Central memory CD4-positive, alpha-beta T cell (primary cell): ENCODE measurements around the gene NRG3.
"Not testable (repeated sequence)": the region's sequence is repeated elsewhere in the genome, so short reads cannot be mapped to it uniquely, and the experiment has no call there.

ENCODE experiments used
- DNase-seq: peaks from one replicate; pipeline ENCODE4 v3.0.0; 2022

NRG3 gene

DNA sequence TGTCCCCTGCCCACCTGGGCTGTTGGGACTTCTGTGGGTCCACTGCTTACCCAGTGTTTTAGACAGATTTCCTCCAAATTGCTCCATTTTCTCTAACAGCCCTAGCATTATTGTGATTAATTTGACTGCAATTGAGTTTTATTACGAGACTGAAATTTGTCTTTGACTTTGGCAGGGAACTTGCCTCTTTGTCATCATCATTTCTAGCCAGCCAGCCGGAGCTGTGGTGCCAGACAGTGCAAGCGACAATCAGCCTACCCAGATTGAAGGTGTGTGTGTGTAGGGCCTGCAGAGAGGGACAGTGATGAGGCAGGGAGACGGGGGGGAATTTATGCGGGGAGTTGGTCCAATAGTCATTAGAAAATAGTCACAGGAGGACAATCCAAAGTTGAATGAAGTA, 743.0 kb downstream of the NRG3 start:
- no peak for DNase-seq

DNA sequence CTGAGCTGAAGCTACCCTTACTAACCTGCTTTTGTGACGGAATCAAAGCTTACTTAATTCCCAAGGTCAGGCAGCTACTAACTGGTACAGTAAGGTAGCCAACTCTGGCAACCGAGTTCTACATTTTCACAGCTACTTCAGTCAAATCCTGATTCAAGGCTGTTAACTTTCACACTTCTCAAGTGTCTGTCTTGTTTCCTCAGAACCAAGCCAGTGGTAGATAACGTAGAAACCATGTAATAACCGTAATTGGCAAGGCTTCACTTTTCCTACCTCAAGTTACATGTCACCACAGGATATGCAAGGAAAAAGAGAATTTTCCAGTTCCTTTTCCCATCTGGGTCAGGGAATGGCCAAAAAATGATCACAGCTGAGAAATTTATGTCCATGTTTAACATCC, 746.7 kb downstream of the NRG3 start:
- no peak for DNase-seq

DNA sequence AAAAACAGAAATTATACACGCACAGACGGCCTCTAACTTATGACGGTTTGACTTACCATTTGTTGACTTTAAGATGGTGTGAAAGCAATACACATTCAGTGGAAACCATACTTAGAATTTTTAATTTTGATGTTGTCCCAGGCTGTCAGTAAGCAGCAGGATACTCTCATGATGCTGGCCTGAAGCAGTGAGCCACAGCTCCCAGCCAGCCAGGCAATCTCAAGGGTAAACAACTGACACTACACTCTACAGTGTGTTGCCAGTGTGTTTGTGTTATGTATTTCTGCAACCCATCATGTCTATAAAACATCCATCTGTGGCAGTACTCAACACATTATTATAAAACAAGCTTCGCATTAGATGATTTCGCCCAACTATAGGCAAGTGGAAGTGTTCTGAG, 747.5 kb downstream of the NRG3 start:
- DNase-seq: no peak

DNA sequence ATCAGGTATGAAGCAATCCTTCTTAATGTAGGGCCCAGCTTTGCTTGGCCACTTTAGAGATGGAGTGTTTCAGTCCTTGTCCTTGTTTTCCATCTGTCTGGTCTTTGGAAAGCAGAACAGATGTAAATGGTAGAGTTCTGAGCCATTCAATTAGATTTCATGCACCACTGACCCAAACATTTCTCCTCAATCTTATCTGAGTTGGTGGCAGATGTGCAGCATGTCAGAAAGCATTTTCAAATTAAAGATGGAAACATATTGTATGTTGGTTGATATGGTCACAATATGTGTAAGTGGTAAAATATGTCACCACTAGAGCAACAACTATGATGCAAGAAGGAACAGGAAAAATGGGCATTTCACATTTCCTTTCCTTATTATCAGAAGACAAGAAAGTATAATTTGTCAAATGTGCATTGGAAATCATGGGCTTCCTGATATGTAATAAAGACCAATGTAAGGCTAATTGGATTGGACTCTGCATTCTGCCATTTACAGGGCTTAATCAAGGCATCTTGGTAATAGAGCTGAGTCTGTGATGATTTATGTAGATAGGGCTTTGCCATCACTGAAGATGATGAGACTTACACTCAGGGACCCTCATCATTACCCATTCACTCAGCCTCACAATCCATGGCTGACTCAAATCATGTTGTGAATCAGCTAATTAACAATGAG, 750.7 kb downstream of the NRG3 start:
- DNase-seq: no peak

DNA sequence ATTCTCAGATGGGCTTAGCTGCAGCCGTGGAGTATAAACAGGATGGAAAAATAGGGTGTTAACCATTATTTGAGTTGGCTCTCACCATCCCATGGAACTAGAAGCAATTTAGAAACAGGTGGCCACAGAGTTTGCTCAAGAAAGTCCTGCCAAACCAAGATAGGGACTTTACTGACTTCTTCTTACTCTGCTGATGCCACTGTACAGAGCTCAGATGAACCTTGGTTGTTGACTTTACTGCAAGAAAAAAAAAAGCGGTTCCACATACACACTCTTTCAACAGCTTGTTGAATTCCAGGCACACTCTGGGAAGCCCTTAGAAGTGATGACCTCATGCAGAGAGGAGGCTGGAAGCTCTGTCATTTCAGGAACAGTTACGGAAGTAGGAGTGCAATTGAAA, 753.4 kb downstream of the NRG3 start:
- DNase-seq: no peak

DNA sequence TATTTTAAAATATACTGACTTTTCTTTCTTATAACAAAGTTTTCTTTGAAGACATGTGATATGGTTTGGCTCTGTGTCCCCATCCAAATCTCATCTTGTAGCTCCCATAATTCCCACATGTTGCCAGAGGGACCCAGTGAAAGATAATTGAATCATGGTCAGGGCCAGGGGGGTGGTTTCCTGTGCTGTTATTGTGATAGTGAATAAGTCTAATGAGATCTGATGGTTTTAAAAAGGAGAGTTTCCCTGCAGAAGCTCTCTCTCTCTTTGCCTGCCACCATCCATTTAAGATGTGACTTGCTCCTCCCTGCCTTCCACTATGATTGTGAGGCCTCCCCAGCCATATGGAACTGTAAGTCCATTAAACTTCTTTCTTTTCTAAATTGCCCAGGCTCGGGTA, 768.1 kb downstream of the NRG3 start:
- DNase-seq: no peak

DNA sequence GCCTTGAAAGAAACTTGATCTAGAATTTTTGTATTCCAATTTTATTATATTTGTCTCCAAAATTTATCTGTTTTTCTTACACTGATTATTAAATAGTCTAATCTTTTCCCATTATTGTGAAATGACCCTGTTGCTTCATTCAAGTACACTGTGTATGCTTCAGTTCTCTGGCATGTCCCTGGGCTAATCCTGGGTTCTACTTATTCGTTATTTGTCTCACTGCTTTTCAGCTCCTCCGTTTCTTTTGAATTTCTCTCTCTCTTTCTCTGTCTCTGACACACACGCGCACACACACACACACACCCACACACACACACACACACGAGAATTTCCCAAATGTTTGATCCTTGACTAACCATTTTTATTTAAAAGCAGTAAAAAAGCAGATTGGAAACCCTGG, 768.6 kb downstream of the NRG3 start:
- DNase-seq: no peak

DNA sequence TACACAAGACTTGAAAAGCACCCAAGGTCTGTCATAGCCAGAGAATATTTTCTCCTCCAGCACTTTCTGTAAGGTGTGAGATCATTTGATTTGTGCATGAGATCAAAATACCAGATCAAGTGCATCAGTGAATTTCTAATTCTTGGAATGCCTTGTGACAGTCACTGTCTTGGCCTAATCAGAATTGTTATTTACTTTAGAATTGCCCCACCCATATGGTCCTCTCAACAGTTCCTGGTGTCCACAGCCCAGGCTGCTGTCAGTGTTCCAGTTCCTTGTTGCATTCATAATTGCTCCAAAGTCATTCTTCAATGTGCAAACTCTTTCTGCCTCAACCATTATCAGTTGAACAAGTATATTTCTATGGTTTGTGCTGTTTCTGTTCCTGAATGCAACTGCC, 770.2 kb downstream of the NRG3 start:
- no peak for DNase-seq

DNA sequence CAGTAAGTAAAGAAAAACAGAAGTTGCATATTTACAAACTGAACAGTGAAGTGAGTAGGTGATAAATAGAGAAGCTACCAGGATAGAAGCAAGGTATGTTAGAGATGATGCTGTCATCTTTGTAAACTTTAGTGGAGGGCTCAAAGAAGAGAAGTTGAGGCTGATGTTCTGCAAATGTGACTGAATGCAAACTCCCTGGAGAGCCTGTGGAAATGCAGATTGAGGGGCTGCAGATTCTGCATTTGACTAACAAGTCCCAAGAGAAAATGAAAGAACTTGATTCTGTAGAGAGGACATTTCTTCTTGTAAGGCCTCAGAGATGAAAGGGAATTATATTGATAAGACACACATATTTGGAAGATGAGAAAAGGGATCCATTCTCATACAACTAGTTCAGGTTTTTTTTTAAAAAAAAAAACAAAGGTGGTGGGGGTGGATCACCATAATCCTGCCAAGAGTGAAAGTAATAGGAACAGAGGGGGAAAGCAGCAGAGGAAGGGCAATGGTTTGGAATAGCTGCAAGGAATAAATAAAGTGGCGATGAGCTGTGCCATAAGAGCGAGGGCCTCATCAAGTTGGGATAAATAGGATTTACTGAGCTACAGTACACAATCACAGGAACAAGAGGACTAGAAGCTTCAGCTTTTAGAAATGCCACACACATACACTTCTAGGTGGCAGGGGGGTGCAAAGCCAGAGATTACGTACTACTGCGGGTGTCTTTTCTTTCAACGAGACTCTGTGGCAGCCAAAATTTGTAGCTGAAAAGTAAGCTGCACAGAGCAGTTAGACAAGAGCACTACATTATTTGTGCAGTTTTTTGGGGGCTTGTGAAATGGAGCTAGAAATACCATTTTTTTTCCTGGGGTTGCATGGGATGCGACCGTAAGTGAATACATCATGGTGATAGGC, 778.5 kb downstream of the NRG3 start:
- no peak for DNase-seq

DNA sequence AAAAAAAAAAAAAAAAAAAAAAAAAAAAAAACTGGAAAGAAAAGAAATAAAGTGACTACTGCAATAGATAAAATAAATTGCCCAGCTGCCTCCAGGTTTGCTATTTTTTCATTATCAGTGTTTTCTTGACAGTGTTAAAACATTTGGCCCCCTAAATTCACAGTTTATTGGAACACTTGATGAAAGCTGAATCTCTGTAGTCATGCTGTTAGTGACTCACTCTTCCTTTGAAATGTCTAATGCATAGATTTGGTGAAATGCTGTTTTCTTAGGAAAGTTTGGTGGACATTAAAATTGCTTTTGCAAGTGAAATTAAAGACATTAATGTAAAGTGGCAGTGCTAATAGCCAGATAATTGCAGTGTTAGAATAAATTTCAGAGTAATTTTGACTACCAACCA, 785.2 kb downstream of the NRG3 start:
- no peak for DNase-seq

DNA sequence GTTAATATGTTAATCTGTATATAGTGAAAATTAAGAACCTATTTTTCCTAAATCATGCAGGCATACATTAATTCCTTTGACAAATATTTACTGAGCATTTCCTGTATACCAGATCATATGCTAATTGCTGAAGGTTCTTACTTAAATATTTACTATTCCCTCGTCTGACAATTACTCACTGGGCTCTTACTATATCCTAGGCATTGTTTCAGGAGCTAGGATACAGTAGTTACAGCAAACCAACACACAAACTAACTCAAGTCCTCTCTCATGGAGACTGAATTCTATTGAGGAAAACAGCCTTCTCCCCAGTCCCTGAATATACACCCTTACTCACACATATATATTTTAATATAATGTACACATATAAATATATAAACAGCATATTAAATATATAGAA, 786.0 kb downstream of the NRG3 start:
- DNase-seq: no peak

DNA sequence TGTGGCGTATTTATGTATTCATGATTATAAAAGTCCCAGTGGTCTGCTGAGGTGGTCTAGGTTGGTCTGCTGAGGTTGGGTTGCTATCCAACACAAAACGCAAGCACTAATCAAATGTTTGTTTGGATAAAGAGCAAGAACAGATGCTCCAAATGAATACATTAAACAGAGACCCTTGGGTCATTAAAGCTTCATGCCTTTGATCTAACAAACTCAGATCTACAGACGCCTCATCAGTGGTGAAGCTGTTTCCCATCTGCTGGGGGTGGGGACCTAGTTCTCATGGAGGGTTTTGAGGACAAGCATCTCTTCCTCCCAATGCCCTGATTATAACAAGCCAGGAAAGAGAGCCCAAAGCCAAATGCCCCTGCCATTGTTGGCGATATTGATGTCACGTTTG, 786.7 kb downstream of the NRG3 start:
- DNase-seq: no peak

DNA sequence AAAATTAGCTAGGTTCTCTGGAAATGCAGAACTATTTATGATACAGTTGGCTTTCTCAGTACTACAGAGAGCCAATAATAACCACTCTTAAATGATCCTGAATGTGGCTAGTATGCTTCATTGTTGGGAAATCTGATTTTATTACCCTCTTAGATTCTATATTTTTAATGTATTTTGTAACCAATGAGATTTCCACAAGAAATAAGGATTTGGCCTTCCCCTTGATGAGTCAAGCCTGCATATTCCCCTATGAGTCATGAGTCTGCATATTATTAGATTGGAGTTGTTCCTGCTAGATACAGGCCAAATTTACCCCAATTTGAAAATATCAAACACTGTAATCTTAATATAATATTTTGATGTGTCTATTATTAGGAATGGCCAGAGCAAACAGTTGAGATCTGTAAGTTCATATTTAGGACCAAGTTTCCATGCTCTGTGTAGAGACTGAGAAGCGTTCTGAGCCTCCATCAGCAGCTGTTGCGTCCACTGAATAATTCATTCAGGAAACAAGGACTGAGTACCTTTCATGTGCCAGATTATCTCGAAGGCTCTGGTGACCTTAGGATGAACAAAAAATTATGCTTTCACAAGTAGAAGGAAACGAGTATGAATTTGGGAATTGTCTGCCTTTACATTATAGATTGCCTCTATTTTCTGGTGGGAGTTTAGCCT, 793.4 kb downstream of the NRG3 start:
- no peak for DNase-seq

DNA sequence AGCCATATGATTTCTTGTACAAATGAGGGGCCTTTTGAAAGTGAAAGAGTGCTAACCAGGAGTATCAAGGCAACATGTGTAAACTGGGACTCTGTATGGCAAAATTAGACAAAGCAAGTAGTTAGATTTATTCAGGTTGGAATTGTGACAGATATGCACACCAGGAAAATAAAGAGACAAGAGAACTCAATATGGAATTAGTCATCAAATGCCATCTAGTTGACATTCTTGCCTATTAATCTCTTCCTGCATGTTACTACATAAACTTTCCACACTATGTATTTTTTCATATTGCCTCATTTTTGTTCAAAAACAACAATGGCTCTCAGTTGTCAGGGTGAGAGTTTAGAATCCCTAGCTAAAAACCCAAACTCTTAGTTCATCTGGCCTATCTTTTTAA, 799.0 kb downstream of the NRG3 start:
- DNase-seq: no peak

DNA sequence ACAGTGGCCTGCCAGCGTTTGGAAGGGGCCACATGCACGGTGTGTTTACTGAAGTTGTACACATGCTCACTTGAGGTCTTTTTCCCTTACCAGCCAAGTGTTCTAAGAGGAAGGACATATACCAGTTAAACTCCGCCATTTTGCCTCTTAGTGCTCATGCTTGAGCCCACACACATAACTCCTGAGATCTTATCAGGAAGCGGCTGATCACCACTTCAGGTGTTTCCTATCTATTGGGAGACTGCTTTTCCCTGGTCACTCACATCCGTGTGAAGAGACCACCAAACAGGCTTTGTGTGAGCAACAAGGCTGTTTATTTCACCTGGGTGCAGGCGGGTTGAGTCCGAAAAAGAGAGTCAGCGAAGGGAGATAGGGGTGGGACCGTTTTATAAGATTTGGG, 802.9 kb downstream of the NRG3 start:
- not testable (repeated sequence) for DNase-seq

DNA sequence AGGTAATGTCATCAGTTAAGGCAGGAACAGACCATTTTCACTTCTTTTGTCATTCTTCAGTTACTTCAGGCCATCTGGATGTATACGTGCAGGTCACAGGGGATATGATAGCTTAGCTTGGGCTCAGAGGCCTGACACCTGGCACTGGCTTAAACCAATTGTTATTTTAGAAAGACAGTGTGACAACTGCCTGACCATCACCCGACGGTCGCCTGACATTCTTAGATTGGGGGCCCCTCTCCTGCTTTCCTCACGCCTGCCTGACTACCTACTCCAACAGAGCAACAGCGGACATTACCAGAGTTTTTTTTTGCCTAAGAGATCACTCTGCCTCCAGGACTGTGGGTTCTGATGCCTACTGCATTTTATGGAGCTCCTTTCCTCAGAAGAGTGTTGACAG, 803.5 kb downstream of the NRG3 start:
- not testable (repeated sequence) for DNase-seq

DNA sequence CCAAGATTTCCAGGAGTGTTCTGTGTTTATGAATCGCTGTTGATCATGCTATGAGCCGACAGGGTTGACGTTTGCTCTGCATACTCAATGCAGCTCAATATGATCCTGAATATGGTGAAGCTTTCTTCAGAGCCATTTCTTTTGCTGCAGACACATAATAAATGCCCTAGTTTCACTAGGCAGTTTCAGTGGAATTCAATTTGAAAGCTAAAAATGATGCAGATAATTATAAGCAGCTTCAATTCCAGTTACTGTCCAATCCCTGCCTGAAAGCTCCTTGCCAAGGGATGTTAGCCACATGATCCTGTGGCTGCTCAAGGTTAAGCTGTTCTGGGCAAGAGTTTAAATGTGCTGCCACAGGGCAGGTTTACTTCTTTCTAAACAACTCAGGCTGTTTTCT, 805.6 kb downstream of the NRG3 start:
- DNase-seq: no peak

DNA sequence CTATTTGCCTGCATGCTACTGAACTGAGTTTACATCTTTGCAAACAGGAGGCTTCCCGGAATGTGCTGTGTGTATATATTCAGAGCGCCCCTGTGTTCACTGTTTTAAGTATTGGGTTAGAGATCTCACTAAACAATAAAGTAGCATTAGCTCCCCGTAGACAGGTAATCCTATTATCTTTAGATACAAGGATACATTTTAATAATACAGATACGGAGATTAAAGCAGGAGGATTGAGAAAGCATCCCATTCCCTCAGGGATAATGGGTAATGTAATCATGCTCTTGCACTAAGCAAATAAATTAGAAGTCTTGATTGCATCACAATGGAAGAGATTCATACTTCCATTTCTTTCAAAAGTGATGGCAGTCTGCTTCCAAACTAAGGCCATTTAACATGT, 809.0 kb downstream of the NRG3 start:
- DNase-seq: no peak

DNA sequence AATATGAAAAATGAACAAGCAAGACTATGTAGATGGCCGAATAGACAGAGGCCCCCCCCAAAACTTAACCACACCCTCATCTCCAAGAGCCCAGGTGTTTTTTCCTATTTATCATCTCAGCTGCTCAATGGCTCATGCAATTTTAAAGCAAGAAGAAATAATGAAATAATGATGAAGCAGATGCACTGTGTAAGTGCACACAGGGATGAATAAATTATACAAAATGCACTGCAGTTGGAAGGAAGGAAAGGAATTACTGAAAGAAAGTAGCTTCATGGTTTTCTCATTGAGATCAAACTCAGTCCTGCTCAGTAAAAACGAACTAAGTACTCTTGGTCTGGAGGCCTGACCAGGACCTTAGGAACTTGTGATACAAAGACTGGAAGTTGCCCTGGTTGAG, 810.1 kb downstream of the NRG3 start:
- no peak for DNase-seq

DNA sequence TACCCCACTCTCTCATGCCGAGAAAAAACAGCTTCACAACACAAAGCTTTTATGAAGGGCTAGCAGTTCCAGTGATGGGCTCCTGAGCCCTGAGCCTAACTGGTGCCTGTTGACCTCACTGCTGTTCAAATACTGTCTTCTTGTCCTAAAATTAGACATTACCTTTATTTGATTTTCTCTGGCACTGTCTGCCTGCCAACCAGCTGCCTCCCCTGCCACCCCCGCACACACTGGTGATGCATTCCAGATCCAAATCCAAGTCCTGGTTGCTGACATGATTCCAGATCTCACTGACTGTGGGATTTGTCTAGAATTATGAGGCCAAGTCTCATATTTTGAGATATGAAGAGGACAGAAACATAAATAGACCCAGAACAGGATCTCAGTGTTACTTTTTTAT, 816.2 kb downstream of the NRG3 start:
- DNase-seq: no peak

DNA sequence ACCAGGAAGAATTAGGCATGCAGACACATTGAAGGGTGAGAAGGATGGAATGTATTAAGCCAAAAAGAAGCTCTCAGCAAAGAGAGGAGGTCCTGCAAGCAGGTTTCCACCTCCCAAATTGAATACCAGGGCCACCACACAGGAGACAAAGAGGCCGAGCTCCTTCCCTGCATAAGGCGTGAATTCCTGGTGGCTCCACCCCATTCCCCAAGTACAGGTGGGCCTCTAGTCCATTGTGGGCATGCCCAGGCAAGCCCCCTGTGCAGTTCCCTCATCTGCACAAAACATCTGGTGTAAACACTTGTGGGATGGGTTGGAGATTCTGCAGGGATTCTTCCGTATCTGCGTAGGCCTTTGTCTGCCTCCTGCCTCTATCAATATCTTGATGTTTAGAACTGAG, 817.5 kb downstream of the NRG3 start:
- DNase-seq: no peak

DNA sequence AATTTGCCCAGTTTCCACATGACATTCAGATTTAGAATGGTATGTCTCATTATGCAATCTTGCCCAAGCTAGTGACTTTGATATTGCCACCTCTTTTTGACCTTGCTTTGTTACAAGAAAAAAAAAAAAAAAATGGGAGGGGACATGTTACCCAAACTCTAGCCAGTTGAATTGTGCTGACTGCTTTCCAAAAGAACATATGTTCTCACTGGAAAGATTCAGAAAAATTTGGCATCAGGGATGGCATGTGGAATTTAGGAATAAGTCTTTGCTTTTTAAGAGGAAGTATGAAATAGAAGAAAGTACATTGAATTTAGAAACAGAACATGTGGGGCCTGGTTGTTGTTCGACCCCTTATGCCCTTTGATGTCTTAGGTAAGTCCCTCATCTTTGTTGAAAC, 846.8 kb downstream of the NRG3 start:
- DNase-seq: no peak

DNA sequence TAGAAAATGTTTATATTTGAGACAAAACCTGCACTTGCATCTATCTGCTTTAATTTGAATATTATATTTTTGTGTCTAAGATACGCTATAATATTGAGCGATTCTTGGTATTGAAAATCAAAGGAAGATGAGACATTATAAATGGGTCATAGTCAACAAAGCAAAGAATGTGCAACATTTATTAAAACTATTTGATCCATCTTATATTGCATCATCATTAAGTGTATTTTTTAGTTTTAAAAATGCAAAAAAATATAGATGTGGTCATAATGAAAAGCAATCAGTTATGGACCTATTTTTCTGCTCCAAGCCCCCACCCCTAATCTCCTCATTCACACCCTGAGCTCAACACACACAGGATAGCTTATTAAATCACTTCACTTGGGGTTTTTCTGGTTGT, 847.3 kb downstream of the NRG3 start:
- no peak for DNase-seq

DNA sequence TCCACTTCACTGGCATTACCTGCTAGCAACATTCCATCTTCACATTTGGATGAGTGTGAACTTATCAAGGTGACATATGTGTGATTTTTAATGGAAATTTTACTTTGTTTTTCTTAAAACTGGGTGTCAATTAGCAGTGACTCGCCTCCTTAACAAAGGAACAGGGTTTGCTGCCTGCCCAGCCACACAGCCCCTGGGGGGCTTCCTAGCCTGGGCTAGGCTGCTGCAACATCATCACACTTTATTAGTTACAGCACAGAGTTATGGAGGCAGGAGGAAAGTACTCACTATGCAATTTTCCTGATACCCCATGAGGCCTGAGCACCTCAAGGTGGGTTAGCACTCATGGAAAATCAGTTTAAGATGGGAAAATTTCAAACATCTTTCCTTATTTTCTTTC, 861.3 kb downstream of the NRG3 start:
- no peak for DNase-seq
